PC-9 (cell line): ENCODE data around the gene MOK.
"Not testable (repeated sequence)": the region's sequence is repeated elsewhere in the genome, so short reads cannot be mapped to it uniquely, and the experiment has no call there.

Source experiments
- EZH2 ChIP-seq: fragments of 200-600 bp; sonication (generic); IDR thresholded peaks from 2 replicates; pipeline ENCODE4 v1.8.0; 2017; ENCODE audit warnings: antibody characterized with exemption, low read depth
- TF ChIP-seq, protein P1 (sequence below): fragments of 200-600 bp; sonication (generic); conservative IDR thresholded peaks from 2 replicates; pipeline ENCODE4 v1.6.1; 2017; ENCODE audit warnings: mixed run types, antibody characterized with exemption, mild to moderate bottlenecking, moderate library complexity

DNA sequence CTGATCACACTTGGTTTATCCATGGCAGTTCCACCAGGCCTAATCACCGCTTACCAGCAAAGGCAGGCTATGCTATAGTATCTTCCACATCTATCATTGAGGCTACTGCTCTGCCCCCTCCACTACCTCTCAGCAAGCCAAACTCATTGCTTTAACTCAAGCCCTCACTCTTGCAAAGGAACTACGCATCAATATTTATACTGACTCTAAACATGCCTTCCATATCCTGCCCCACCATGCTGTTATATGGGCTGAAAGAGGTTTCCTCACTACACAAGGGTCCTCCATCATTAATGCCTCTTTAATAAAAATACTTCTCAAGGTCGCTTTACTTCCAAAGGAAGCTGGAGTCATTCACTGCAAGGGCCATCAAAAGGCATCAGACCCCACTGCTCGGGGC, 61.2 kb downstream of the MOK start:
- not testable (repeated sequence) for TF ChIP-seq EZH2
- TF ChIP-seq, protein P1, sequence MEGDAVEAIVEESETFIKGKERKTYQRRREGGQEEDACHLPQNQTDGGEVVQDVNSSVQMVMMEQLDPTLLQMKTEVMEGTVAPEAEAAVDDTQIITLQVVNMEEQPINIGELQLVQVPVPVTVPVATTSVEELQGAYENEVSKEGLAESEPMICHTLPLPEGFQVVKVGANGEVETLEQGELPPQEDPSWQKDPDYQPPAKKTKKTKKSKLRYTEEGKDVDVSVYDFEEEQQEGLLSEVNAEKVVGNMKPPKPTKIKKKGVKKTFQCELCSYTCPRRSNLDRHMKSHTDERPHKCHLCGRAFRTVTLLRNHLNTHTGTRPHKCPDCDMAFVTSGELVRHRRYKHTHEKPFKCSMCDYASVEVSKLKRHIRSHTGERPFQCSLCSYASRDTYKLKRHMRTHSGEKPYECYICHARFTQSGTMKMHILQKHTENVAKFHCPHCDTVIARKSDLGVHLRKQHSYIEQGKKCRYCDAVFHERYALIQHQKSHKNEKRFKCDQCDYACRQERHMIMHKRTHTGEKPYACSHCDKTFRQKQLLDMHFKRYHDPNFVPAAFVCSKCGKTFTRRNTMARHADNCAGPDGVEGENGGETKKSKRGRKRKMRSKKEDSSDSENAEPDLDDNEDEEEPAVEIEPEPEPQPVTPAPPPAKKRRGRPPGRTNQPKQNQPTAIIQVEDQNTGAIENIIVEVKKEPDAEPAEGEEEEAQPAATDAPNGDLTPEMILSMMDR = not testable (repeated sequence)
